H1 (cell line): ENCODE results near the gene TK1.

Experiments
- BRCA1 ChIP-seq: IDR thresholded peaks from 2 replicates; pipeline ENCODE4 v1.6.1; 2012; ENCODE audit warnings: low read depth, low read length, improper control_type of control experiment
- CEBPB ChIP-seq: IDR thresholded peaks from 2 replicates; pipeline ENCODE4 v1.6.1; 2012; ENCODE audit warnings: low read depth, low read length
- CHD2 ChIP-seq: IDR thresholded peaks from 2 replicates; pipeline ENCODE4 v1.6.1; 2012; ENCODE audit warnings: low read length, improper control_type of control experiment
- HDAC2 ChIP-seq, 2 experiments: fragments of 300-600 bp in 1 of 2; sonication (generic) in 1 of 2; IDR thresholded peaks; 2 replicates each; pipeline ENCODE4 v1.6.1; 2011 to 2012; ENCODE audit warnings: low read depth in 2 of 2, low read length in 2 of 2, mild to moderate bottlenecking in 2 of 2, moderate library complexity in 2 of 2, borderline replicate concordance in 1 of 2, inconsistent platforms in 1 of 2
- NRF1 ChIP-seq: IDR thresholded peaks from 2 replicates; pipeline ENCODE4 v1.6.1; 2011; ENCODE audit warnings: mild to moderate bottlenecking, low read depth, low read length, improper control_type of control experiment
- POLR2A ChIP-seq, 2 experiments: IDR thresholded peaks; 1 replicate in 1 of 2; 2 replicates in 1 of 2; pipeline ENCODE4 v1.6.1; 2011; ENCODE audit warnings: low read depth in 2 of 2, low read length in 2 of 2, mild to moderate bottlenecking in 2 of 2; ENCODE audit errors: control extremely low read depth in 1 of 2
- YY1 ChIP-seq: IDR thresholded peaks from 2 replicates; pipeline ENCODE4 v1.6.1; 2011; ENCODE audit warnings: low read depth, mild to moderate bottlenecking, low read length
- TF ChIP-seq, protein P1 (sequence below), 3 experiments: IDR thresholded peaks; 1 replicate in 2 of 3; 2 replicates in 1 of 3; pipeline versions ENCODE4 v1.5.1 to v1.6.1; 2011; ENCODE audit warnings: low read length in 3 of 3, mild to moderate bottlenecking in 3 of 3, inconsistent platforms in 2 of 3, low read depth in 1 of 3, moderate library complexity in 1 of 3; ENCODE audit not compliant: insufficient read depth in 1 of 3; ENCODE audit errors: control extremely low read depth in 1 of 3

DNA sequence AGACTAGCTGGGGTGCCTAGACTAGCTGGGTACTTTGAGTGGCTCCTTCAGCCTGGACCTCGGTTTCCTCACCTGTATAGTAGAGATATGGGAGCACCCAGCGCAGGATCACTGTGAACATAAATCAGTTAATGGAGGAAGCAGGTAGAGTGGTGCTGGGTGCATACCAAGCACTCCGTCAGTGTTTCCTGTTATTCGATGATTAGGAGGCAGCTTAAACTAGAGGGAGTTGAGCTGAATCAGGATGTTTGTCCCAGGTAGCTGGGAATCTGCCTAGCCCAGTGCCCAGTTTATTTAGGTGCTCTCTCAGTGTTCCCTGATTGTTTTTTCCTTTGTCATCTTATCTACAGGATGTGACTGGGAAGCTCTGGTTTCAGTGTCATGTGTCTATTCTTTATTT is 36.2 kb upstream of the TK1 start:
- TF ChIP-seq, protein P1, sequence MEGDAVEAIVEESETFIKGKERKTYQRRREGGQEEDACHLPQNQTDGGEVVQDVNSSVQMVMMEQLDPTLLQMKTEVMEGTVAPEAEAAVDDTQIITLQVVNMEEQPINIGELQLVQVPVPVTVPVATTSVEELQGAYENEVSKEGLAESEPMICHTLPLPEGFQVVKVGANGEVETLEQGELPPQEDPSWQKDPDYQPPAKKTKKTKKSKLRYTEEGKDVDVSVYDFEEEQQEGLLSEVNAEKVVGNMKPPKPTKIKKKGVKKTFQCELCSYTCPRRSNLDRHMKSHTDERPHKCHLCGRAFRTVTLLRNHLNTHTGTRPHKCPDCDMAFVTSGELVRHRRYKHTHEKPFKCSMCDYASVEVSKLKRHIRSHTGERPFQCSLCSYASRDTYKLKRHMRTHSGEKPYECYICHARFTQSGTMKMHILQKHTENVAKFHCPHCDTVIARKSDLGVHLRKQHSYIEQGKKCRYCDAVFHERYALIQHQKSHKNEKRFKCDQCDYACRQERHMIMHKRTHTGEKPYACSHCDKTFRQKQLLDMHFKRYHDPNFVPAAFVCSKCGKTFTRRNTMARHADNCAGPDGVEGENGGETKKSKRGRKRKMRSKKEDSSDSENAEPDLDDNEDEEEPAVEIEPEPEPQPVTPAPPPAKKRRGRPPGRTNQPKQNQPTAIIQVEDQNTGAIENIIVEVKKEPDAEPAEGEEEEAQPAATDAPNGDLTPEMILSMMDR (IDR thresholded peaks at IDR 0.05; ENCODE audit: control extremely low read depth in 1 of 3, insufficient read depth in 1 of 3, low read depth in 1 of 3, low read length in 3 of 3) = no peak
- TF ChIP-seq BRCA1 = no peak
- TF ChIP-seq NRF1 = no peak
- TF ChIP-seq HDAC2 (IDR thresholded peaks at IDR 0.05; ENCODE audit: borderline replicate concordance in 1 of 2, low read depth in 2 of 2, low read length in 2 of 2) = no peak
- TF ChIP-seq POLR2A (IDR thresholded peaks at IDR 0.05; ENCODE audit: control extremely low read depth in 1 of 2, low read depth in 2 of 2, low read length in 2 of 2) = no peak
- no peak for TF ChIP-seq CEBPB
- no peak for TF ChIP-seq YY1
- TF ChIP-seq CHD2 = no peak
